ENCODE measurements around the gene FZD4.

FZD4 gene

DNA sequence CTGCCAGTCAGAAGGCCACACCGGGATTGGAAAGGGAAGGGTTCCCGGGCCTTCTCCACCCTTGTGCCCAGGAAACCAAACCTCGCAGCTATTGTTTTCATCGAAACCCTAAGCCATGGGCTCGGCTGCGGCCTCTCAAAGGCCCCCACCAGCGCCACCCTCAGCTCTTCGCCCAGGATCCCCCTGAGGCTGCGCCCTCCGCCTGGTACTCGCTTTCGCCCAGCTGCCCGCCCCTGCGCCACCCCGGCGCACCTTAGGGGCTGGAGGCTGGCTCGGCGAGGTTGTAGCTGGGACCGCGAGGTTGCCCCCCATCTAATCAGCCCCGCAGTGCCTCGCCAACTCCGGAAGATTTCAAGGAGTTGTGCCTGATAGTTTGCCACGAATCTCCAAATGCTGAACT, 49.0 kb downstream of the FZD4 start:
- DNase-seq, result no peak

GRCh38 chr11:86905252-86905651, 49.9 kb downstream of the FZD4 start:
- DNase-seq, result no peak

- DNase-seq, result no peak
These were observed 51.2 kb downstream of the FZD4 start for GRCh38 chr11:86904001-86904400.

GRCh38 chr11:86902345-86902744, 52.9 kb downstream of the FZD4 start:
- no peak for DNase-seq

GRCh38 chr11:86901599-86901998, 53.6 kb downstream of the FZD4 start:
- DNase-seq, result no peak

- DNase-seq, result no peak
These were observed 55.0 kb downstream of the FZD4 start for GRCh38 chr11:86900162-86900561.

GRCh38 chr11:86898689-86899088, 56.5 kb downstream of the FZD4 start:
- no peak for DNase-seq

GRCh38 chr11:86896441-86896841, 58.8 kb downstream of the FZD4 start:
- no peak for DNase-seq
